Ishikawa (cell line): Measurements from ENCODE around the gene POLD4.

Experiments
- CEBPB ChIP-seq: IDR thresholded peaks from 2 replicates; pipeline ENCODE4 v1.6.1; 2012
- NFIC ChIP-seq: IDR thresholded peaks from 2 replicates; pipeline ENCODE4 v1.6.1; 2012
- TF ChIP-seq, protein P1 (sequence below): IDR thresholded peaks from 2 replicates; pipeline ENCODE4 v1.6.1; 2012
- TF ChIP-seq, protein P2 (sequence below): IDR thresholded peaks from 2 replicates; pipeline ENCODE4 v1.6.1; 2012; ENCODE audit warnings: low read depth, mild to moderate bottlenecking

GRCh38 chr11:67303132-67303834 lies 50.1 kb downstream of the POLD4 start, which contains the start of gene SSH3:
- TF ChIP-seq, protein P1, sequence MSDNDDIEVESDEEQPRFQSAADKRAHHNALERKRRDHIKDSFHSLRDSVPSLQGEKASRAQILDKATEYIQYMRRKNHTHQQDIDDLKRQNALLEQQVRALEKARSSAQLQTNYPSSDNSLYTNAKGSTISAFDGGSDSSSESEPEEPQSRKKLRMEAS = no peak; the same call in 1 of the 2 replicates
- TF ChIP-seq CEBPB = no peak
- no peak for TF ChIP-seq NFIC
- TF ChIP-seq, protein P2, sequence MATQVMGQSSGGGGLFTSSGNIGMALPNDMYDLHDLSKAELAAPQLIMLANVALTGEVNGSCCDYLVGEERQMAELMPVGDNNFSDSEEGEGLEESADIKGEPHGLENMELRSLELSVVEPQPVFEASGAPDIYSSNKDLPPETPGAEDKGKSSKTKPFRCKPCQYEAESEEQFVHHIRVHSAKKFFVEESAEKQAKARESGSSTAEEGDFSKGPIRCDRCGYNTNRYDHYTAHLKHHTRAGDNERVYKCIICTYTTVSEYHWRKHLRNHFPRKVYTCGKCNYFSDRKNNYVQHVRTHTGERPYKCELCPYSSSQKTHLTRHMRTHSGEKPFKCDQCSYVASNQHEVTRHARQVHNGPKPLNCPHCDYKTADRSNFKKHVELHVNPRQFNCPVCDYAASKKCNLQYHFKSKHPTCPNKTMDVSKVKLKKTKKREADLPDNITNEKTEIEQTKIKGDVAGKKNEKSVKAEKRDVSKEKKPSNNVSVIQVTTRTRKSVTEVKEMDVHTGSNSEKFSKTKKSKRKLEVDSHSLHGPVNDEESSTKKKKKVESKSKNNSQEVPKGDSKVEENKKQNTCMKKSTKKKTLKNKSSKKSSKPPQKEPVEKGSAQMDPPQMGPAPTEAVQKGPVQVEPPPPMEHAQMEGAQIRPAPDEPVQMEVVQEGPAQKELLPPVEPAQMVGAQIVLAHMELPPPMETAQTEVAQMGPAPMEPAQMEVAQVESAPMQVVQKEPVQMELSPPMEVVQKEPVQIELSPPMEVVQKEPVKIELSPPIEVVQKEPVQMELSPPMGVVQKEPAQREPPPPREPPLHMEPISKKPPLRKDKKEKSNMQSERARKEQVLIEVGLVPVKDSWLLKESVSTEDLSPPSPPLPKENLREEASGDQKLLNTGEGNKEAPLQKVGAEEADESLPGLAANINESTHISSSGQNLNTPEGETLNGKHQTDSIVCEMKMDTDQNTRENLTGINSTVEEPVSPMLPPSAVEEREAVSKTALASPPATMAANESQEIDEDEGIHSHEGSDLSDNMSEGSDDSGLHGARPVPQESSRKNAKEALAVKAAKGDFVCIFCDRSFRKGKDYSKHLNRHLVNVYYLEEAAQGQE = no peak
